ENCODE measurements around the gene FBXL4.

DNA sequence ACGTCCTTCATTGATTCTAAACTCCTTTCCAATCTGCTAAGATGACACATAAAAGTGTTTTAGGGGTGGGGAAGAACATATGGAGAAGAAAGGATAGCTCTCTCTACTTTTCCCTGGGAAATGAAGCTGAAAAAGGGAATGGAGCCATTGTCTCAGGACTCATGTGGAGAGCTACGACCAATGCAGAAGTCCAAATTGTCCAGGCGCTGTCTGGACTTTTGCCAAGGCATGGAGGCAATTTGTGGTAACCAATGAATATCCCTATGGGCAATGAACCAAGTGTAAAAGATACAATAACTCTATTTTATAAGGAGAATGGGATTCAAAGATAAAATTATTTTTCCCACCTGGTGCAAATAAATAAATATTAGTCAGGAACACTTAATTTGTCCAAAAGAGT lies 16.1 kb downstream of the FBXL4 start:
- no peak for TF ChIP-seq CTCF (conservative IDR thresholded peaks at IDR 0.05 in 1 of 2, IDR thresholded peaks at IDR 0.05 in 1 of 2; ENCODE audit: extremely low read depth in 1 of 2, insufficient read depth in 1 of 2, low read depth in 1 of 2, low read length in 2 of 2)
- TF ChIP-seq EZH2 (IDR thresholded peaks at IDR 0.05; ENCODE audit: borderline replicate concordance, low read length): no peak

All from mammary epithelial cell (primary cell).